Duodenal mucosa (tissue), 2 donors: ENCODE results near the gene MAP4K4.
"Not testable (repeated sequence)": the region's sequence is repeated elsewhere in the genome, so short reads cannot be mapped to it uniquely, and the experiment has no call there.

ENCODE experiments used
- H3K27ac ChIP-seq: one replicate; pipeline ENCODE4 v1.7.0; 2013; ENCODE audit warnings: low read depth, low read length
- H3K27me3 ChIP-seq, 2 donors: one replicate each; pipeline ENCODE4 v1.7.0; 2013; ENCODE audit warnings: low read length in 2 of 2, control low read depth in 1 of 2; ENCODE audit not compliant: insufficient read depth in 2 of 2, control insufficient read depth in 1 of 2
- H3K36me3 ChIP-seq, 2 donors: one replicate each; pipeline ENCODE4 v1.7.0; 2013; ENCODE audit warnings: low read length in 2 of 2, control low read depth in 1 of 2; ENCODE audit not compliant: insufficient read depth in 2 of 2, control insufficient read depth in 1 of 2
- H3K4me1 ChIP-seq, 2 donors: one replicate each; pipeline ENCODE4 v1.7.0; 2013; ENCODE audit warnings: low read length in 2 of 2, control low read depth in 1 of 2; ENCODE audit not compliant: insufficient read depth in 2 of 2, control insufficient read depth in 1 of 2
- H3K4me3 ChIP-seq, 2 donors: one replicate each; pipeline ENCODE4 v1.7.0; 2013; ENCODE audit warnings: low read length in 2 of 2, low read depth in 1 of 2
- H3K9ac ChIP-seq, 2 donors: one replicate each; pipeline ENCODE4 v1.7.0; 2013; ENCODE audit warnings: low read length in 2 of 2, low read depth in 1 of 2
- H3K9me3 ChIP-seq, 2 donors: one replicate each; pipeline ENCODE4 v1.7.0; 2013; ENCODE audit warnings: low read length in 2 of 2, control low read depth in 1 of 2; ENCODE audit not compliant: control insufficient read depth in 1 of 2

Gene MAP4K4

DNA sequence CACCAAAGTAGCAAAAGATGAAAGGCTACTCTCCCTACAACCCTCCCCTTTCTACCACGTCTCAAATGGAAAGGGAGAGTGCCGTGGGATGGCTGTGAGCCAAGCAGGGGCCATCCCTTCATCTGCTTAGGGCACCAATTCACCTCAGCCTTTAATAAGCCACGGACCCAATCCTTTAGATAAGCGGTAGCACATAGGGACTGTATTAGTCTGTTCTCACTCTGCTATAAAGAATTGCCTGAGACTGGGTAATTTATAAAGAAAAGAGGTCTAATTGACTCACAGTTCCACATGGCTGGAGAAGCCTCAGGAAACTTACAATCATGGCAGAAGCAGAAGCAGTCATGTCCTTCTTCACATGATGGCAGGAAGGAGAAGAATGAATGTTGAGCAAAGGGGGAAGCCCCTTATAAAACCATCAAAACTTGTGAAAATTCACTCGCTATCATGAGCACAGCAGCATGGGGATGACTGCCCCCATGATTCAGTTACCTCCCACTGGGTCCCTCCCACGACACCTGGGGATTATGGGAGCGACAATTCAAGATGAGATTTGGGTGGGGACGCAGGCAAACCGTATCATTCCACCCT lies 208.3 kb downstream of the MAP4K4 start:
- H3K27me3 ChIP-seq = no peaks in the 10 kb centered on the region
- no peaks in the 10 kb centered on the region for H3K4me1 ChIP-seq
- peaks cover 9 to 18% of the 10 kb centered on the region in 2 donors for H3K9me3 ChIP-seq
- no peak overlapping the region for H3K9ac ChIP-seq
- H3K27ac ChIP-seq = no peak overlapping the region
- no peak overlapping the region for H3K4me3 ChIP-seq
- no peaks in the 10 kb centered on the region for H3K36me3 ChIP-seq

DNA sequence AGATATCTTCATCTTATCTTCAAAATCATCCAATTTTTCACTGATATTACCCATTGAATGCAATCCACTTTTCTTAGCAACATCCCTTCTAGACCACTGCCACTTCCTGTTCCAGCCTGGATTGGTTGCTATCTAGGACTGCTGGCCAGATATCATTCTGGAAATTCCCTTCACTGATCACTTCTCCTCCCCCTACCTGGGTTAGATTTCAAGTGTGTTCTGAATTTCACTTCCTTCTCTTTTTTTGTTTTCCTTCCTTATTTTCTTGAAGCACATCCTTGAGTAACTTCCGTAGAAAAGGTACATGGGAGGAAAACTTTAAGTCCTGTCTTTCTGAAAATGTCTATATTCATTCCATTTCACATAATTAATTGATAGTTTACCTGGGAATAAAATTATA lies 212.3 kb downstream of the MAP4K4 start:
- Histone ChIP-seq H3K4me3 (no peak overlapping the region), H3K9me3 (peaks cover 9 to 18% of the 10 kb centered on the region in 2 donors), H3K36me3 (no peaks in the 10 kb centered on the region), H3K27ac (no peak overlapping the region), H3K4me1 (no peaks in the 10 kb centered on the region), H3K9ac (no peak overlapping the region), H3K27me3 (no peaks in the 10 kb centered on the region)

DNA sequence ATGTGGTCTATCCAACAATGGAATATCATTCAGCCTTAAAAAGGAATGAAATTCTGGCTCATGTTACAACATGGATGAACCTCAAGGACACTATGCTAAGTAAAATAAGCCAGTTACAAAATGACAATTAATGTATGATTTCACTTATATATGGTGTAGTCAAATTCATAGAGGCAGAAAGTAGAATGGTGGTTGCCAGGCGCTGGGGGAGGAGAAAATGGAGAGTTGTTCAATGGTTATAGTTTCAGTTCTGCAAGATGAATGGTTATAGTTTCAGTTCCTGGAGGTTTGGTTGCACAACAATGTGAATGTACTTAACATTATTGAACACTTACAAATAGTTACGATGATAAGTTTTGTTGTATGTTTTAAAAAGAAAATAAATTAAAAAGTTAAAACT lies 215.0 kb downstream of the MAP4K4 start:
- H3K36me3 ChIP-seq = no peaks in the 10 kb centered on the region
- no peaks in the 10 kb centered on the region for H3K27me3 ChIP-seq
- H3K27ac ChIP-seq = no peak overlapping the region
- no peak overlapping the region for H3K4me3 ChIP-seq
- H3K9me3 ChIP-seq = peaks cover 0 to 13% of the 10 kb centered on the region in 2 donors
- no peak overlapping the region for H3K9ac ChIP-seq
- no peaks in the 10 kb centered on the region for H3K4me1 ChIP-seq

DNA sequence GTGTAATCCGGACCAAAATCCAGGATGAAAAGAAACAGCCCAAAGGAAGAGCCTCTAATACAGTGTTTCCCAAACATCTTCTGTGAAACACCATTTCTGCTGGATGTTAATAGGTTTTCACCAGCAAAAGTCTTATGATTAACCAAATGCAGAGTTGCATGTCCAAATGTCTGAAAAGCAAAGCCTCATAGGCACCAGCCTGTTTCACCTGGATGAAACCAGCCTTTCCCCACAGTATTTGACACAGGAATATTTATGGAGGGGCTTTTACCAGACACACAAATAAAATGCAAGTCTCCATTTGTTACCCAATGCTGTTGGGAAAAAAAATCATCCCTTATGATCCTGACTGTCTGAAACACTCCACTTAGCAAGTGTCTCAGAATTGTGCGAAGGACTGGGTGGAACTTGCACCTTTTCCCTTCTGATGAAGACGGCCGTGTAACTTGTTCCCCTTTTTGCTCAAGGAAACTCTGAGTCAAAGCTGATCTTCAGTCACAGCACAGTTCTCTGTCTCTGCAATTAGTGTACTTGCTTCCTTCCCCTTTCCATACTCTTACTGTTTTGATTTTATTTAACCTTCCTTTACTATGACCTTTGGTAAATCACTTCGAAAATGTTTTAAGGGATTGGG lies 223.9 kb downstream of the MAP4K4 start:
- Histone ChIP-seq H3K9ac (no peak overlapping the region), H3K4me1 (no peaks in the 10 kb centered on the region), H3K27ac (no peak overlapping the region), H3K27me3 (no peaks in the 10 kb centered on the region), H3K36me3 (no peaks in the 10 kb centered on the region), H3K9me3 (peaks cover 6 to 8% of the 10 kb centered on the region in 2 donors), H3K4me3 (no peak overlapping the region)

DNA sequence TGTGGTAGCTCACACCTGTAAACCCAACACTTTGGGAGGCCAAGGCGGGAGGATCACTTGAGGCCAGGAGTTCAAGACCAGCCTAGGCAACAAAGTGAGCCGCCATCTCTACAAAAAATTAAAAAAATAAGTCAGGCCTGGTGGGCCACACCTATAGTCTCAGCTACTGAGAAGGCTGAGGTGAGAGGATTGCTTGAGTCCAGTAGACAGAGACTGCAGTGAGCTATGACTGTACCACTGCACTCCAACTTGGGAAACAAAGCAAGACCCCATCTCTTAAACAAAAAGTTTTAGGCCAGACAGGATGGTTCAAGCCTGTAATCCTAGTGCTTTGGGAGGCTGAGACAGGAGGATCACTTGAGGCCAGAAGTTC lies 224.4 kb downstream of the MAP4K4 start:
- Histone ChIP-seq H3K4me1 (no peaks in the 10 kb centered on the region), H3K9me3 (peaks cover 8 to 9% of the 10 kb centered on the region in 2 donors), H3K27me3 (no peaks in the 10 kb centered on the region), H3K4me3 (no peak overlapping the region), H3K9ac (no peak overlapping the region), H3K36me3 (no peaks in the 10 kb centered on the region), H3K27ac (no peak overlapping the region)

DNA sequence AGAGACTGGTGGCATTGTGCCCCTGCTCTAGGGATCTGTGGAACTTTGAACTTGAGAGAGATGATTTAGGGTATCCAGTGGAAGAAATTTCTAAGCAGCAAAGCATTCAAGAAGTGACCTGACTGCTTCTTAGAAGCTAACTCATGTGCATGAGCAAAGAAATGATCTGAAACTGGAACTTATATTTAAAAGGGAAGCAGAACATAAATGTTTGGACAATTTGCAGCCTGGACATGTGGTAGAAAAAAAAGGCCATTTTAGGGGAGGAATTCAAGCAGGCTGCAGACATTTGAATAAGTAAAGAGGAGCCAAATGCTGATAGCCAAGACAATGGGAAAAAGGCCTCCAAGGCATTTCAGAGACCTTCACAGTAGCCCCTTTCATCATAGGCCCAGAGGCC lies 226.8 kb downstream of the MAP4K4 start:
- not testable (repeated sequence) for H3K27me3 ChIP-seq, H3K4me1 ChIP-seq, H3K27ac ChIP-seq, H3K4me3 ChIP-seq, H3K9ac ChIP-seq, H3K36me3 ChIP-seq
- peaks cover 8 to 15% of the 10 kb centered on the region in 2 donors for H3K9me3 ChIP-seq

DNA sequence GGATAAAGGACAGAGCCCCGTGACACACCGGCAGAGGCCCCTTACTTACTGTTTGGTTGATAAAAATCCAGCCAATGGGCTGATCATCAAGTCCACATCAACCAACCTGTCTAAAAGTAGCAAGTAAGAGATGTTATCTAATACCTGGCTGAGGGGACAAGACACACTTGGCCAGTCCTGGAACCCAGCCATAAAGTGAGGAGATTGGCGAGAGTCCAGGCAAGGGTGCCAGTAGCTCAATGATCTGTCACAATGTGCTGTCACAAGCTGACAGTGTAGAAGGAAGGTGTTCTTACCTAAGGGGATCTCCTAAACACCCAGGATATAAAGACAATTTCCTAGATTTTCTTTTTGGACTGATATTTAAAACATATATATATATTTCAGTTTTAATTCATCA lies 232.5 kb downstream of the MAP4K4 start:
- H3K36me3 ChIP-seq = no peaks in the 10 kb centered on the region
- H3K27me3 ChIP-seq = no peaks in the 10 kb centered on the region
- no peaks in the 10 kb centered on the region for H3K4me1 ChIP-seq
- peaks cover 2 to 9% of the 10 kb centered on the region in 2 donors for H3K9me3 ChIP-seq
- H3K9ac ChIP-seq = no peak overlapping the region
- H3K4me3 ChIP-seq = no peak overlapping the region
- no peak overlapping the region for H3K27ac ChIP-seq

DNA sequence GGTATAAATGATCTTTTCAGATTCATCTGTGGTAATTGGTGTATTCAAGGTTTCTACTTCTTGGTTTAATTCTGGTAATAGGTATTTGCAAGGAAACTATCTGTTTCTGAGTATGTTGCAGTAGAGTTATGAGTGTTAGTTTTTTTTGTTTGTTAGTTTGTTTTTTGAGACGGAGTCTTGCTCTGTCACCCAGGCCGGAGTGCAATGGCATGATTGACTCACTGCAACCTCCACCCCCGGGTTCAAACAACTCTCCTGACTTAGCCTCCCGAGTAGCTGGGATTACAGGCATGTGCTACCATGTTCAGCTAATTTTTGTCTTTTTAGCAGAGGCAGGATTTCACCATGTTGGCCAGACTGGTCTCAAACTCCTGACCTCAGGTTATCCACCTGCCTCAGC lies 233.3 kb downstream of the MAP4K4 start:
- Histone ChIP-seq H3K4me1 (no peaks in the 10 kb centered on the region), H3K27ac (no peak overlapping the region), H3K9me3 (peaks cover 0 to 9% of the 10 kb centered on the region in 2 donors), H3K9ac (no peak overlapping the region), H3K36me3 (no peaks in the 10 kb centered on the region), H3K27me3 (no peaks in the 10 kb centered on the region), H3K4me3 (no peak overlapping the region)

DNA sequence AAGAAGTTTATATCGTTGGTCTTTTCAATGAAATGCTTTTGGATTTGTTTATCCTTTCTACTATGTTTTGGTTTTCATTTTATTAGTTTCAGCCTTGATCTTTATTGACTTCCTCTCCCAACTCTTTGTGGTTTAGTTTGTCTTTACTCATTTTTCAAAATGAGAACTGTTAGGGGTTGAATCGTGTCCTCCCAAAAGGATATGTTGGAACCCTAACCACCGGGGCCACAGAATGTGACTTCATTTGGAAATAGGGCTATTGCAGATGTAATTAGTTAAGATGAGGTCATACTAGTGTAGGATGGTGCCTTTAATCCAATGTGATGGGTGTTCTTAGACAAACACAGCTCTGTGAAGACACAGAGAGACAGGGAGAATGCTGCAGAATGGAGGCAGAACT lies 233.9 kb downstream of the MAP4K4 start:
- H3K4me1 ChIP-seq = no peaks in the 10 kb centered on the region
- no peak overlapping the region for H3K27ac ChIP-seq
- no peak overlapping the region for H3K9ac ChIP-seq
- no peaks in the 10 kb centered on the region for H3K36me3 ChIP-seq
- no peak overlapping the region for H3K4me3 ChIP-seq
- H3K9me3 ChIP-seq = peaks cover 0 to 9% of the 10 kb centered on the region in 2 donors
- no peaks in the 10 kb centered on the region for H3K27me3 ChIP-seq

DNA sequence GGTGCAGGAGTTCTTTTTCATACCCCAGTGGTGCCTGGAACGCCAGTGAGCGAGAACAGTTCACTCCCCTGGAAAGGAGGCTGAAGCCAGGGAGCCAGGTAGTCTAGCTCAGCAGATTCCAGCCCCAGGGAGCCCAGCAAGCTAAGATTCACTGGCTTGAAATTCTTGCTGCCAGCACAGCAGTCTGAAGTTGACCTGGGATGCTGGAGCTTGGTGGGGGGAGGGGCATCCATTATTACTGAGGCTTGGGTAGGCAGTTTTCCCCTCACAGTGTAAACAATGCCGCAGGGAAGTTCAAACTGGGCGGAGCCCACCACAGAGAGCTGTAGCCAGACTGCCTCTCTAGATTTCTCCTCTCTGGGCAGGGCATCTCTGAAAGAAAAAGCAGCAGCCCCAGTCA lies 238.3 kb downstream of the MAP4K4 start:
- not testable (repeated sequence) for H3K36me3 ChIP-seq, H3K4me3 ChIP-seq, H3K9ac ChIP-seq, H3K4me1 ChIP-seq, H3K27me3 ChIP-seq, H3K27ac ChIP-seq, H3K9me3 ChIP-seq
